BJ (cell line): ENCODE measurements around the gene NUP37. TPM values are rescaled to one million over a fixed set of nuclear protein-coding genes. Genes with fewer than 3 reads are reported as not detected.

Source experiments
- CTCF ChIA-PET: fragments of 350-600 bp; formaldehyde crosslinking; extraction: SDS; loops from one replicate; lab custom pipeline; 2021; ENCODE audit warnings: antibody characterized with exemption, inconsistent platforms; lab: Yijun Ruan, JAX
- POLR2A ChIA-PET: fragments of 300-600 bp; sonication (Branson Sonifier 250); formaldehyde crosslinking; extraction: SDS; loops from one replicate; lab custom pipeline; 2021; ENCODE audit warnings: antibody characterized with exemption; lab: Charles Lee
- DNase-seq: peaks from one replicate; pipeline ENCODE4 v3.0.0-alpha.2; 2011; ENCODE audit warnings: low read depth
- H3K27me3 ChIP-seq: 2 replicates; pipeline ENCODE4 v1.6.0; 2011; ENCODE audit warnings: low read length; ENCODE audit not compliant: control insufficient read depth, insufficient read depth
- H3K36me3 ChIP-seq: 2 replicates; pipeline ENCODE4 v1.5.1; 2011; ENCODE audit warnings: low read length; ENCODE audit not compliant: control insufficient read depth, insufficient read depth
- H3K4me3 ChIP-seq: 2 replicates; pipeline ENCODE4 v1.5.1; 2011; ENCODE audit warnings: low read depth, mild to moderate bottlenecking, control low read depth, low read length
- CTCF ChIP-seq: IDR thresholded peaks from 2 replicates; pipeline ENCODE4 v1.5.1; 2011; ENCODE audit warnings: low read depth, mild to moderate bottlenecking, control low read depth, inconsistent platforms, low read length, moderate library complexity; ENCODE audit not compliant: insufficient read depth
- polyA plus RNA-seq: library from polyadenylated mRNA; depleted of rRNA; stranded (reverse); fragments of >200 nt; gene quantifications from 2 replicates; pipeline ENCODE4 v1.2.3, GENCODE V29; 2011; rRNA removed

NUP37 gene
- polyA plus RNA-seq, 1 experiment: 22.6 TPM

GRCh38 chr12:102023343-102023930 is 96.5 kb downstream of the NUP37 start:
- Histone ChIP-seq H3K27me3 (no peaks in the 10 kb centered on the region), H3K4me3 (no peak overlapping the region), H3K36me3 (no peaks in the 10 kb centered on the region)
- POLR2A ChIA-PET: no interaction called here
- CTCF ChIA-PET: no interaction called here
- TF ChIP-seq CTCF: no peak
- peak; percentile 20 for DNase-seq

Other genes starting within 250 kb of the NUP37 start
- gene DRAM1, start 242.5 kb downstream of the NUP37 start, polyA plus RNA-seq: 99.4 and 168 TPM in 2 replicates
- gene WASHC3, start 58.1 kb downstream of the NUP37 start, polyA plus RNA-seq: 34.5 and 66.9 TPM in 2 replicates
- 3.9 and 6.4 TPM in 2 replicates for gene PARPBP, start 69 bp upstream of the NUP37 start, polyA plus RNA-seq
- not detected in 2 replicates for gene PMCH, start 77.7 kb upstream of the NUP37 start, polyA plus RNA-seq